SHP77 treated with DMSO at 0.1 percent for 48 hours (cell line): Measurements from ENCODE around the gene ALMS1.
A peak's percentile ranks its signal among the peaks of the same experiment; 100 is the strongest.
"Not testable (repeated sequence)": the region's sequence is repeated elsewhere in the genome, so short reads cannot be mapped to it uniquely, and the experiment has no call there.

ENCODE experiments used
- DNase-seq: peaks from one replicate; lab custom pipeline; 2025; lab: John Stamatoyannopoulos, UW

Gene ALMS1

GRCh38 chr2:73516033-73516432 lies 130.4 kb downstream of the ALMS1 start:
- DNase-seq, result no peak

GRCh38 chr2:73528688-73529087 lies 143.1 kb downstream of the ALMS1 start:
- DNase-seq, result no peak

GRCh38 chr2:73530773-73531172 lies 145.1 kb downstream of the ALMS1 start:
- not testable (repeated sequence) for DNase-seq

- DNase-seq, result no peak
Measured at GRCh38 chr2:73532381-73532780, 146.7 kb downstream of the ALMS1 start.

- DNase-seq, result no peak
Measured at GRCh38 chr2:73536133-73536840, 150.7 kb downstream of the ALMS1 start.

- peak; percentile 62 for DNase-seq
Measured at GRCh38 chr2:73560875-73561274, 175.2 kb downstream of the ALMS1 start.

- no peak for DNase-seq
Measured at GRCh38 chr2:73561422-73561821, 175.8 kb downstream of the ALMS1 start.

GRCh38 chr2:73564986-73565385 lies 179.3 kb downstream of the ALMS1 start:
- no peak for DNase-seq

GRCh38 chr2:73566288-73566878 lies 180.7 kb downstream of the ALMS1 start:
- no peak for DNase-seq

- no peak for DNase-seq
Measured at GRCh38 chr2:73575261-73575660, 189.6 kb downstream of the ALMS1 start.

GRCh38 chr2:73582364-73582763 lies 196.7 kb downstream of the ALMS1 start:
- no peak for DNase-seq

- peak; percentile 36 for DNase-seq
Measured at GRCh38 chr2:73588177-73588576, 202.5 kb downstream of the ALMS1 start.

GRCh38 chr2:73593680-73594079 lies 208.0 kb downstream of the ALMS1 start:
- DNase-seq, result no peak

GRCh38 chr2:73594251-73594650 lies 208.6 kb downstream of the ALMS1 start:
- no peak for DNase-seq

GRCh38 chr2:73601780-73602179 lies 216.1 kb downstream of the ALMS1 start:
- DNase-seq, result no peak

- DNase-seq, result not testable (repeated sequence)
Measured at GRCh38 chr2:73603099-73603588, 217.5 kb downstream of the ALMS1 start.

- not testable (repeated sequence) for DNase-seq
Measured at GRCh38 chr2:73604589-73604988, 219.0 kb downstream of the ALMS1 start.

GRCh38 chr2:73610111-73610510 lies 224.5 kb downstream of the ALMS1 start:
- DNase-seq, result no peak

- no peak for DNase-seq
Measured at GRCh38 chr2:73611193-73611592, 225.6 kb downstream of the ALMS1 start.

GRCh38 chr2:73611867-73612266 lies 226.2 kb downstream of the ALMS1 start:
- DNase-seq, result no peak

GRCh38 chr2:73614105-73614504 lies 228.5 kb downstream of the ALMS1 start:
- DNase-seq, result no peak

GRCh38 chr2:73614997-73615396 lies 229.4 kb downstream of the ALMS1 start:
- no peak for DNase-seq

- not testable (repeated sequence) for DNase-seq
Measured at GRCh38 chr2:73619925-73620324, 234.3 kb downstream of the ALMS1 start.

GRCh38 chr2:73624036-73624435 lies 238.4 kb downstream of the ALMS1 start:
- not testable (repeated sequence) for DNase-seq
